NT2/D1 (cell line): ENCODE data around the gene ARMC9.
"Not testable (repeated sequence)": the region's sequence is repeated elsewhere in the genome, so short reads cannot be mapped to it uniquely, and the experiment has no call there.

Experiments used
- SUZ12 ChIP-seq: IDR thresholded peaks from 2 replicates; pipeline ENCODE4 v1.6.1; 2011; ENCODE audit not compliant: insufficient read length, insufficient read depth; ENCODE audit errors: extremely low read depth
- YY1 ChIP-seq: IDR thresholded peaks from 2 replicates; pipeline ENCODE4 v1.6.1; 2011; ENCODE audit not compliant: insufficient read length, insufficient read depth
- ZNF274 ChIP-seq: IDR thresholded peaks from 2 replicates; pipeline ENCODE4 v1.6.1; 2011; ENCODE audit warnings: mild to moderate bottlenecking, low read depth, low read length

DNA sequence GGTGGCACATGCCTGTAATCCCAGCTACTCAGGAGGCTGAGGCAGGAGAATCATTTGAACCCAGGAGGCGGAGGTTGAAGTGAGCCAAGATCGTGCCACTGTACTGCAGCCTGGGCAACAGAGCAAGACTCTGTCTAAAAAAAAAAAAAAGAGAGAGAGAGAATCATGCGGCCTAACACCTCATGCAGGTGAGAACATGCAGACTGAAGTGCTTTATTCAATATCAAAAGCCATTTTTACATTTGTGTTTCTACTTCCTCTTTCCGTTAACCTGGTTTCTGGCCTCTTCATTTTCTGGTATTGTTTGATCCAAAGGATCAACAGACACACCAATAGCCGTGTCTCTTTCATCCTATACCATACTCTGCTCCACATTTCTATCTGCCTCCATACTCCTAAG lies 19.6 kb upstream of the ARMC9 start:
- not testable (repeated sequence) for TF ChIP-seq ZNF274, YY1, SUZ12
